Endothelial cell (in vitro differentiated cells): ENCODE measurements around the gene HYAL1. TPM values are rescaled to one million over a fixed set of nuclear protein-coding genes. Genes with fewer than 3 reads are reported as not detected.

Experiments used
- DNase-seq: peaks from one replicate; pipeline ENCODE4 v3.0.0; 2021; ENCODE audit warnings: low spot score
- H3K27ac Mint-ChIP-seq: one replicate; pipeline ENCODE4 v1.8.0; 2021; ENCODE audit warnings: mixed read lengths, inconsistent platforms; ENCODE audit not compliant: unreplicated experiment
- H3K27me3 Mint-ChIP-seq: one replicate; pipeline ENCODE4 v1.8.0; 2021; ENCODE audit warnings: mild to moderate bottlenecking, moderate library complexity, mixed read lengths, inconsistent platforms; ENCODE audit not compliant: unreplicated experiment
- H3K36me3 Mint-ChIP-seq: one replicate; pipeline ENCODE4 v1.8.0; 2021; ENCODE audit warnings: mild to moderate bottlenecking, low read depth, mixed read lengths, inconsistent platforms; ENCODE audit not compliant: unreplicated experiment
- H3K4me1 Mint-ChIP-seq: one replicate; pipeline ENCODE4 v1.8.0; 2021; ENCODE audit warnings: mild to moderate bottlenecking, mixed read lengths, inconsistent platforms; ENCODE audit not compliant: unreplicated experiment
- H3K4me3 Mint-ChIP-seq: one replicate; pipeline ENCODE4 v1.8.0; 2021; ENCODE audit warnings: mild to moderate bottlenecking, mixed read lengths, inconsistent platforms; ENCODE audit not compliant: unreplicated experiment
- H3K9me3 Mint-ChIP-seq: one replicate; pipeline ENCODE4 v1.8.0; 2021; ENCODE audit warnings: mixed read lengths, inconsistent platforms; ENCODE audit not compliant: unreplicated experiment
- total RNA-seq: library from RNA; stranded (reverse); fragmentation: NEBNext Ultra II Directional; extraction: Animal tissue kit (Norgen Biotek cat#: 25700); gene quantifications from one replicate; pipeline ENCODE4 v1.2.1, GENCODE V29; 2021; ENCODE audit not compliant: unreplicated experiment
- TF ChIP-seq, protein P1 (sequence below): fragments of 200-600 bp; sonication (generic); IDR thresholded peaks from one replicate; pipeline ENCODE4 v1.5.0; 2021; ENCODE audit warnings: antibody characterized with exemption; ENCODE audit not compliant: unreplicated experiment

HYAL1 gene
- total RNA-seq, 1 donor from 2014 or later: 1.6 TPM

DNA sequence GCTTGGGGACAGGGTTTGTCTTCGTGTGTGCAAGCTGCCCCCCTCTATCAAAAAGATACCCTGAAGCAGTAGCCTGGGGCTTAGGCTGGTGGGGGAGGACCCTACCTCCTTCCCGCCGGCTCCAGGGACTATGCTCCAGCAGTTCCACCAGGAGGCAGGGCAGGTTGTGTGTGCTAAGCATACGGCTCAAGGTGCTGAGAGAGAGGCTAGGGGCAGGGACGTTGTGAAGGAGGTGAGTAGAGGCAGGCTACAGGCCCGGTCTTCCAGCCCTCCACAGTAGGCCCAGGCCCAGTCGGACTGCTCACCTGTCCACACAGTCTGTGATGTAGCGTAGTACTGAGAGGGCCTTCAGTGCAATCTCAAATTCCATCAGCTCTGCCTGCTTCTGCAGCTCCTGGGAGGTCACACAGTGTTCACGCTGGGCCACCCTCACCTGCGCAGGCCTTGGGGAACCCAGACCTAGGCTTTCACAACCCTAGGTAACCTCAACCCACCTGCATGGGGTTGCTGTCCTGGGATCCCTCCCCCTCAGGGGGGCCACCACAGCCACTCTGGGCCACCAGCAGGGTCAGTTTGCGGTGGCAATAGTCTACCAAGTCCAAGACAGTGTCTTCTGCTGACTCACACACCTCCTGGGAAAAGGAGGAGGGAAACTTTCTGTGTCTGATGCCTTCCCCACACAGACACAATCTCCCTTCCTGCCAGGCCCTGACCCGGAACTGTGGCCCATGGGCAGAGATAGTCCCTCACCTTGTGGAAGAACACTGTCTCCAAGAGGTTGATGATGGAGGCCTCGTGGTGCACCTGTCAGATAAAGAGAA, 39.6 kb upstream of the HYAL1 start:
- peaks cover 10% of the 10 kb centered on the region for H3K36me3 Mint-ChIP-seq
- H3K9me3 Mint-ChIP-seq: no peaks in the 10 kb centered on the region
- peaks cover 20% of the 10 kb centered on the region for H3K4me1 Mint-ChIP-seq
- TF ChIP-seq, protein P1, sequence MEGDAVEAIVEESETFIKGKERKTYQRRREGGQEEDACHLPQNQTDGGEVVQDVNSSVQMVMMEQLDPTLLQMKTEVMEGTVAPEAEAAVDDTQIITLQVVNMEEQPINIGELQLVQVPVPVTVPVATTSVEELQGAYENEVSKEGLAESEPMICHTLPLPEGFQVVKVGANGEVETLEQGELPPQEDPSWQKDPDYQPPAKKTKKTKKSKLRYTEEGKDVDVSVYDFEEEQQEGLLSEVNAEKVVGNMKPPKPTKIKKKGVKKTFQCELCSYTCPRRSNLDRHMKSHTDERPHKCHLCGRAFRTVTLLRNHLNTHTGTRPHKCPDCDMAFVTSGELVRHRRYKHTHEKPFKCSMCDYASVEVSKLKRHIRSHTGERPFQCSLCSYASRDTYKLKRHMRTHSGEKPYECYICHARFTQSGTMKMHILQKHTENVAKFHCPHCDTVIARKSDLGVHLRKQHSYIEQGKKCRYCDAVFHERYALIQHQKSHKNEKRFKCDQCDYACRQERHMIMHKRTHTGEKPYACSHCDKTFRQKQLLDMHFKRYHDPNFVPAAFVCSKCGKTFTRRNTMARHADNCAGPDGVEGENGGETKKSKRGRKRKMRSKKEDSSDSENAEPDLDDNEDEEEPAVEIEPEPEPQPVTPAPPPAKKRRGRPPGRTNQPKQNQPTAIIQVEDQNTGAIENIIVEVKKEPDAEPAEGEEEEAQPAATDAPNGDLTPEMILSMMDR: no peak
- H3K27ac Mint-ChIP-seq: no peak overlapping the region
- H3K4me3 Mint-ChIP-seq: no peak overlapping the region
- DNase-seq: no peak
- H3K27me3 Mint-ChIP-seq: peaks cover 29% of the 10 kb centered on the region

DNA sequence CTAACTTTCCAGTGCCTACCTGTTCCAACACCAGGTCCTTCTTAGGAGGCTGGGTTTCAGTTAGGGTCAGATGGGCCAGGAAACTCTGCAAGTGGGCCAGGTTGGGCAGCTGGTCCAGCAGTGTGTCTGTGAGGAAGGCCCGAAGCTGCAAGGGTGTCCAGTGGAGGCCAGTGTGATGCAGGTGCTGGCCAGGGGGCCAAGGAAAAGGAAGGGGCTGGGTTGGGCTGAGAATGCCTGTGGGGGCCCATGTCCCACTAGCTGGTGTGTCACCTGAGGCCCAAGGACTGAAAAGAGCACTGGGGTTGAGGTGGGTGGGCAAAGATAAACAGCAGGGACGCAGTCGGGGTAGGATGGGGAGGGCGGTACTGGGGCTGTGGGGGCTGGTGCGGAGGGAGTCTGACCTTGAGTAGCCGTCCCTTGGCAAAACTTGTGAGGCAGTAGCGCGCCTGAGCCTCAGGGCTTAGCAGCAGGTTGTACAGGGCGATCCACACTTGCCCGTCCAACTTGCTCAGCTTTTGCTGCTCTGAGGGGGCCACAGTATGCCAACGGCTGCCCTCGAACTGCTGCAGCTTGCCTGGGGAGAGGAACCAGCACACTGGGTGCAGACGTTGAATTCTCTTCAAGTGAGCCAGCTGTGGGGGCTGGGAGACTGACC, 38.7 kb upstream of the HYAL1 start:
- Mint-ChIP-seq H3K36me3 (peaks cover 10% of the 10 kb centered on the region), H3K4me3 (no peak overlapping the region), H3K4me1 (peaks cover 21% of the 10 kb centered on the region), H3K27me3 (peaks cover 30% of the 10 kb centered on the region), H3K9me3 (no peaks in the 10 kb centered on the region), H3K27ac (no peak overlapping the region)
- TF ChIP-seq, protein P1: no peak
- DNase-seq: no peak

DNA sequence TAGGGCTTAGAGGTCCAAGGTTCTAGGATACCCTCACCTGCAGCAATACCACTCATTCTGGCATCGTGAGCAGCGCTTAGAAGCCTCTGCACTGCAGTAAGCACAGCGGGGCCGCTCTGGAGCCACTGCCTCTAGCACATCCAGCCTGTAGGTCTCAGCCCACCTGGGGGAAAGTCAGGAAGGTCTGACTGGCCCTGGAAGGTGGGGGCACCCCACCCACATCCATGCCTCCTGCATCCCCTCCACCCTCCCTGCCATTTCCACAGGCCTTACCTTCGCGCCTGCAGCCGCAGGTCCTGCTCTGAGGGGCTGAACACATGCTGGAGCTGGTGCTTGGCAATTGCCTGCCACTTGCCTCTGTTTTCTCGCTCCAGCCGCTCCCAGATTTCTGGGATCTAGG, 38.2 kb upstream of the HYAL1 start:
- H3K4me1 Mint-ChIP-seq: peaks cover 23% of the 10 kb centered on the region
- no peak for DNase-seq
- TF ChIP-seq, protein P1: no peak
- no peak overlapping the region for H3K4me3 Mint-ChIP-seq
- H3K27me3 Mint-ChIP-seq: peaks cover 30% of the 10 kb centered on the region
- H3K9me3 Mint-ChIP-seq: no peaks in the 10 kb centered on the region
- H3K36me3 Mint-ChIP-seq: peaks cover 10% of the 10 kb centered on the region
- H3K27ac Mint-ChIP-seq: no peak overlapping the region

DNA sequence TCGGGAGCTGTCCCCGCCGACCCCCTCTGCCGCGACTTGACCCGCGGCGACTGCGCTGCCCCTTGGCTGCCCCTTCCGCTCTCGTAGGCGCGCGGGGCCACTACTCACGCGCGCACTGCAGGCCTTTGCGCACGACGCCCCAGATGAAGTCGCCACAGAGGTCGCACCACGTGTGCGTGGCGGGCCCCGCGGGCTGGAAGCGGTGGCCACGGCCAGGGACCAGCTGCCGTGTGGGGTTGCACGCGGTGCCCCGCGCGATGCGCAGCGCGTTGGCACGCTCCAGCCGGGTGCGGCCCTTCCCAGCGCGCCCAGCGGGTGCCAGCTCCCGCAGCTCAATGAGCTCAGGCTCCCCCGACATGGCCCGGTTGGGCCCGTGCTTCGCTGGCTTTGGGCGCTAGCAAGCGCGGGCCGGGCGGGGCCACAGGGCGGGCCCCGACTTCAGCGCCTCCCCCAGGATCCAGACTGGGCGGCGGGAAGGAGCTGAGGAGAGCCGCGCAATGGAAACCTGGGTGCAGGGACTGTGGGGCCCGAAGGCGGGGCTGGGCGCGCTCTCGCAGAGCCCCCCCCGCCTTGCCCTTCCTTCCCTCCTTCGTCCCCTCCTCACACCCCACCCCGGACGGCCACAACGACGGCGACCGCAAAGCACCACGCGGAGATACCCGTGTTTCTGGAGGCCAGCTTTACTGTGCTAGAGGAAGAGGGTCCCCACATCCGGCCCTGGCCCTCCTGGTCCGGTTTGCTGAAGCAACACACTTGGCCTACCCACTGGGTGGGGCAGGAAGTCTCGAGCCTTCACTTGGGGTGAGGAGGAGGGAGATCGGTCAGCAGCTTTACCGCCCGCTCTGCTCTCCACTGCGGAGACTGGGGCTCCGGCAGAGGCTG, 37.3 kb upstream of the HYAL1 start, which contains the start of gene RASSF1:
Gene RASSF1 (minus strand): TSS at position 389 of the 882 bp plus-strand sequence. CDS start 31 bp downstream, at position 358.
- no peaks in the 10 kb centered on the region for H3K9me3 Mint-ChIP-seq
- peaks cover 26% of the 10 kb centered on the region for H3K4me1 Mint-ChIP-seq
- H3K27me3 Mint-ChIP-seq: peaks cover 27% of the 10 kb centered on the region
- H3K27ac Mint-ChIP-seq: no peak within 1 kb of the TSS
- no peak for DNase-seq
- H3K36me3 Mint-ChIP-seq: peaks cover 10% of the 10 kb centered on the region
- H3K4me3 Mint-ChIP-seq: peak within 1 kb of the TSS; percentile 76
- TF ChIP-seq, protein P1: no peak
